ENCODE measurements around the gene GZMM. TPM values are rescaled to one million over a fixed set of nuclear protein-coding genes. Genes with fewer than 3 reads are reported as not detected.

The GZMM gene
- total and polyA plus RNA-seq, 2 of the 13 experiments (the other 11 are each of a cell fraction or from before 2014, with no cell fraction given): 0.07 TPM; not detected in 1

DNA sequence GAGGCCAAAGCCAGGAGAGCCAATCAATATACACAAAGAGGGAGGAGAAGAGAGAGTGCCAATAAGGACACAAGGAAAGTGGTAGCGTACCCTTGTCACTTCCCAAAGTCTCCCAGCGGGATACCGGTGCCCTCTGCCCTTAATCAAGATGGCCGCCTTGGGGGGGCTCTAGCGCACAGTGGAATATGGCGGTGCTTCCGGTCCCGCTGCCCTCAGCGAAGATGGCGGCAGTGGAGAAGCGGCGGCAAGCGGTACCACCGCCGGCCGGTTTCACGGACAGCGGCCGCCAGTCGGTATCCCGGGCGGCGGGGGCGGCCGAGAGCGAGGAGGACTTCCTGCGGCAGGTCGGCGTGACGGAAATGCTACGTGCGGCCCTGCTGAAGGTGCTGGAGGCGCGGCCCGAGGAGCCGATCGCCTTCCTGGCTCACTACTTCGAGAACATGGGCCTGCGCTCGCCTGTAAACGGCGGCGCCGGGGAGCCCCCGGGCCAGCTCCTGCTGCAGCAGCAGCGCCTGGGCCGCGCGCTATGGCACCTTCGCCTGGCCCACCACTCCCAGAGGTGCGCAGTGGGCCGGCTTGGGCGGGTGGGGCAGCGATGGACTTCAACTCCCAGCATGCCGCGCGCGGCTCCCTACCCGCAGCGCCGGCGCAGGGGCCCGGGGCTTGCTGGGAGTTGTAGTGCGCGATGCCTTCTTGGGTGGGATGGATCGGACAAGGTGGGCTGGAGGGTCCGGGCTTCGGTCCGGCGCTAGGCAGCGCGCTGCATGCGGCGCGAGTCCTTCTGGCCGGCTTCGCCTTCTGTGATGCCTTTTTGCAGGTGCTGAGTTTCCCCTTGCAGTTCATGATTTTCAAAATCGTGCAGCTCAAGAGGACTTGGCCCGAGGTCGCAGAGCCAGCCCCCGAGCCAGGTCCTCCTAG is 36.3 kb upstream of the GZMM start, which contains the start of gene TPGS1 (continued):
- TF ChIP-seq ONECUT2 (CRISPR knock-in tag; IDR thresholded peaks at IDR 0.05) (peak; percentile 55), SOX13 (IDR thresholded peaks at IDR 0.05) (no peak), SOX13 (CRISPR knock-in tag; conservative IDR thresholded peaks at IDR 0.05 in 1 of 2, IDR thresholded peaks at IDR 0.05 in 1 of 2) (peak in 1 of 2 experiments; percentile 73; a peak in 1 of 4 replicates), SIX1 (CRISPR knock-in tag; IDR thresholded peaks at IDR 0.05; ENCODE audit: borderline replicate concordance) (no peak), ZFP90 (CRISPR knock-in tag; IDR thresholded peaks at IDR 0.05; ENCODE audit: borderline replicate concordance) (0 out of 2 replicates have a peak, but pooled peaks have one; percentile 4), DMAP1 (CRISPR knock-in tag; IDR thresholded peaks at IDR 0.05) (peak; percentile 37; the same call in 1 of the 2 replicates), ZSCAN12 (CRISPR knock-in tag; IDR thresholded peaks at IDR 0.05) (no peak), POLR2G (IDR thresholded peaks at IDR 0.05; ENCODE audit: low read depth, low read length) (peak; percentile 62; the same call in 1 of the 2 replicates), HES4 (CRISPR knock-in tag; IDR thresholded peaks at IDR 0.05; ENCODE audit: borderline replicate concordance) (peak; percentile 7; the same call in 1 of the 2 replicates), ZNF577 (CRISPR knock-in tag; IDR thresholded peaks at IDR 0.05; ENCODE audit: borderline replicate concordance, low read depth) (no peak), SMAD9 (CRISPR knock-in tag; IDR thresholded peaks at IDR 0.05) (no peak), KLF12 (CRISPR knock-in tag; IDR thresholded peaks at IDR 0.05; ENCODE audit: borderline replicate concordance) (no peak; the same call in 1 of the 2 replicates)
- TF ChIP-seq, protein P1, sequence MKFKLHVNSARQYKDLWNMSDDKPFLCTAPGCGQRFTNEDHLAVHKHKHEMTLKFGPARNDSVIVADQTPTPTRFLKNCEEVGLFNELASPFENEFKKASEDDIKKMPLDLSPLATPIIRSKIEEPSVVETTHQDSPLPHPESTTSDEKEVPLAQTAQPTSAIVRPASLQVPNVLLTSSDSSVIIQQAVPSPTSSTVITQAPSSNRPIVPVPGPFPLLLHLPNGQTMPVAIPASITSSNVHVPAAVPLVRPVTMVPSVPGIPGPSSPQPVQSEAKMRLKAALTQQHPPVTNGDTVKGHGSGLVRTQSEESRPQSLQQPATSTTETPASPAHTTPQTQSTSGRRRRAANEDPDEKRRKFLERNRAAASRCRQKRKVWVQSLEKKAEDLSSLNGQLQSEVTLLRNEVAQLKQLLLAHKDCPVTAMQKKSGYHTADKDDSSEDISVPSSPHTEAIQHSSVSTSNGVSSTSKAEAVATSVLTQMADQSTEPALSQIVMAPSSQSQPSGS (CRISPR knock-in tag; IDR thresholded peaks at IDR 0.05): peak; percentile 13; the same call in 1 of the 2 replicates
- TF ChIP-seq, protein P2, sequence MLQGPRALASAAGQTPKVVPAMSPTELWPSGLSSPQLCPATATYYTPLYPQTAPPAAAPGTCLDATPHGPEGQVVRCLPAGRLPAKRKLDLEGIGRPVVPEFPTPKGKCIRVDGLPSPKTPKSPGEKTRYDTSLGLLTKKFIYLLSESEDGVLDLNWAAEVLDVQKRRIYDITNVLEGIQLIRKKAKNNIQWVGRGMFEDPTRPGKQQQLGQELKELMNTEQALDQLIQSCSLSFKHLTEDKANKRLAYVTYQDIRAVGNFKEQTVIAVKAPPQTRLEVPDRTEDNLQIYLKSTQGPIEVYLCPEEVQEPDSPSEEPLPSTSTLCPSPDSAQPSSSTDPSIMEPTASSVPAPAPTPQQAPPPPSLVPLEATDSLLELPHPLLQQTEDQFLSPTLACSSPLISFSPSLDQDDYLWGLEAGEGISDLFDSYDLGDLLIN (CRISPR knock-in tag; IDR thresholded peaks at IDR 0.05; ENCODE audit: borderline replicate concordance): peak; percentile 35; the same call in 1 of the 2 replicates
- TF ChIP-seq, protein P3, sequence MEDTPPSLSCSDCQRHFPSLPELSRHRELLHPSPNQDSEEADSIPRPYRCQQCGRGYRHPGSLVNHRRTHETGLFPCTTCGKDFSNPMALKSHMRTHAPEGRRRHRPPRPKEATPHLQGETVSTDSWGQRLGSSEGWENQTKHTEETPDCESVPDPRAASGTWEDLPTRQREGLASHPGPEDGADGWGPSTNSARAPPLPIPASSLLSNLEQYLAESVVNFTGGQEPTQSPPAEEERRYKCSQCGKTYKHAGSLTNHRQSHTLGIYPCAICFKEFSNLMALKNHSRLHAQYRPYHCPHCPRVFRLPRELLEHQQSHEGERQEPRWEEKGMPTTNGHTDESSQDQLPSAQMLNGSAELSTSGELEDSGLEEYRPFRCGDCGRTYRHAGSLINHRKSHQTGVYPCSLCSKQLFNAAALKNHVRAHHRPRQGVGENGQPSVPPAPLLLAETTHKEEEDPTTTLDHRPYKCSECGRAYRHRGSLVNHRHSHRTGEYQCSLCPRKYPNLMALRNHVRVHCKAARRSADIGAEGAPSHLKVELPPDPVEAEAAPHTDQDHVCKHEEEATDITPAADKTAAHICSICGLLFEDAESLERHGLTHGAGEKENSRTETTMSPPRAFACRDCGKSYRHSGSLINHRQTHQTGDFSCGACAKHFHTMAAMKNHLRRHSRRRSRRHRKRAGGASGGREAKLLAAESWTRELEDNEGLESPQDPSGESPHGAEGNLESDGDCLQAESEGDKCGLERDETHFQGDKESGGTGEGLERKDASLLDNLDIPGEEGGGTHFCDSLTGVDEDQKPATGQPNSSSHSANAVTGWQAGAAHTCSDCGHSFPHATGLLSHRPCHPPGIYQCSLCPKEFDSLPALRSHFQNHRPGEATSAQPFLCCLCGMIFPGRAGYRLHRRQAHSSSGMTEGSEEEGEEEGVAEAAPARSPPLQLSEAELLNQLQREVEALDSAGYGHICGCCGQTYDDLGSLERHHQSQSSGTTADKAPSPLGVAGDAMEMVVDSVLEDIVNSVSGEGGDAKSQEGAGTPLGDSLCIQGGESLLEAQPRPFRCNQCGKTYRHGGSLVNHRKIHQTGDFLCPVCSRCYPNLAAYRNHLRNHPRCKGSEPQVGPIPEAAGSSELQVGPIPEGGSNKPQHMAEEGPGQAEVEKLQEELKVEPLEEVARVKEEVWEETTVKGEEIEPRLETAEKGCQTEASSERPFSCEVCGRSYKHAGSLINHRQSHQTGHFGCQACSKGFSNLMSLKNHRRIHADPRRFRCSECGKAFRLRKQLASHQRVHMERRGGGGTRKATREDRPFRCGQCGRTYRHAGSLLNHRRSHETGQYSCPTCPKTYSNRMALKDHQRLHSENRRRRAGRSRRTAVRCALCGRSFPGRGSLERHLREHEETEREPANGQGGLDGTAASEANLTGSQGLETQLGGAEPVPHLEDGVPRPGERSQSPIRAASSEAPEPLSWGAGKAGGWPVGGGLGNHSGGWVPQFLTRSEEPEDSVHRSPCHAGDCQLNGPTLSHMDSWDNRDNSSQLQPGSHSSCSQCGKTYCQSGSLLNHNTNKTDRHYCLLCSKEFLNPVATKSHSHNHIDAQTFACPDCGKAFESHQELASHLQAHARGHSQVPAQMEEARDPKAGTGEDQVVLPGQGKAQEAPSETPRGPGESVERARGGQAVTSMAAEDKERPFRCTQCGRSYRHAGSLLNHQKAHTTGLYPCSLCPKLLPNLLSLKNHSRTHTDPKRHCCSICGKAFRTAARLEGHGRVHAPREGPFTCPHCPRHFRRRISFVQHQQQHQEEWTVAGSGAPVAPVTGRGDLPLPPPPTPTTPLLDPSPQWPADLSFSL (CRISPR knock-in tag; IDR thresholded peaks at IDR 0.05): no peak
- TF ChIP-seq, protein P4, sequence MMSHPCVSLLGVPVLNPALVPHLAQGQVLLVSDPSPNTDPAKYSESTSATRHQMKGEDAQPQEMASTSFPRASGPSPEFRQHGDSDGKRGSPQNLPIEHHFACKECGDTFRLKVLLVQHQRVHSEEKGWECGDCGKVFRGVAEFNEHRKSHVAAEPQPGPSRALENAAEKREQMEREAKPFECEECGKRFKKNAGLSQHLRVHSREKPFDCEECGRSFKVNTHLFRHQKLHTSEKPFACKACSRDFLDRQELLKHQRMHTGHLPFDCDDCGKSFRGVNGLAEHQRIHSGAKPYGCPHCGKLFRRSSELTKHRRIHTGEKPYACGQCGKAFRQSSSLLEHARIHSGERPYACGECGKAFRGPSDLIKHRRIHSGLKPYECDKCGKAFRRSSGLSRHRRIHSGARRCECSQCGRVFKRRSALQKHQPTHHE (CRISPR knock-in tag; IDR thresholded peaks at IDR 0.05; ENCODE audit: borderline replicate concordance): peak; percentile 87
- TF ChIP-seq, protein P5, sequence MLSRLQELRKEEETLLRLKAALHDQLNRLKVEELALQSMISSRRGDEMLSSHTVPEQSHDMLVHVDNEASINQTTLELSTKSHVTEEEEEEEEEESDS (CRISPR knock-in tag; IDR thresholded peaks at IDR 0.05; ENCODE audit: borderline replicate concordance): peak; percentile 72; the same call in 1 of the 2 replicates

Measured in HepG2 (cell line).